ENCODE measurements around the gene NDUFC1.

GRCh38 chr4:139242511-139243051 is 59.7 kb downstream of the NDUFC1 start:
- TF ChIP-seq, protein P1, sequence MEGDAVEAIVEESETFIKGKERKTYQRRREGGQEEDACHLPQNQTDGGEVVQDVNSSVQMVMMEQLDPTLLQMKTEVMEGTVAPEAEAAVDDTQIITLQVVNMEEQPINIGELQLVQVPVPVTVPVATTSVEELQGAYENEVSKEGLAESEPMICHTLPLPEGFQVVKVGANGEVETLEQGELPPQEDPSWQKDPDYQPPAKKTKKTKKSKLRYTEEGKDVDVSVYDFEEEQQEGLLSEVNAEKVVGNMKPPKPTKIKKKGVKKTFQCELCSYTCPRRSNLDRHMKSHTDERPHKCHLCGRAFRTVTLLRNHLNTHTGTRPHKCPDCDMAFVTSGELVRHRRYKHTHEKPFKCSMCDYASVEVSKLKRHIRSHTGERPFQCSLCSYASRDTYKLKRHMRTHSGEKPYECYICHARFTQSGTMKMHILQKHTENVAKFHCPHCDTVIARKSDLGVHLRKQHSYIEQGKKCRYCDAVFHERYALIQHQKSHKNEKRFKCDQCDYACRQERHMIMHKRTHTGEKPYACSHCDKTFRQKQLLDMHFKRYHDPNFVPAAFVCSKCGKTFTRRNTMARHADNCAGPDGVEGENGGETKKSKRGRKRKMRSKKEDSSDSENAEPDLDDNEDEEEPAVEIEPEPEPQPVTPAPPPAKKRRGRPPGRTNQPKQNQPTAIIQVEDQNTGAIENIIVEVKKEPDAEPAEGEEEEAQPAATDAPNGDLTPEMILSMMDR (IDR thresholded peaks at IDR 0.05), result no peak
- no peak for TF ChIP-seq EZH2 (IDR thresholded peaks at IDR 0.05; ENCODE audit: borderline replicate concordance, insufficient read depth, low read depth, low read length, poor library complexity, severe bottlenecking)
